ENCODE results near the gene ARHGAP42.
"Not testable (repeated sequence)": the region's sequence is repeated elsewhere in the genome, so short reads cannot be mapped to it uniquely, and the experiment has no call there.

The ARHGAP42 gene

GRCh38 chr11:100984668-100985067, 297.6 kb downstream of the ARHGAP42 start:
- no peak for DNase-seq

- DNase-seq: no peak
These were observed 303.8 kb downstream of the ARHGAP42 start for GRCh38 chr11:100990931-100991330.

GRCh38 chr11:100991541-100991940, 304.5 kb downstream of the ARHGAP42 start:
- DNase-seq: no peak

GRCh38 chr11:100994966-100995365, 307.9 kb downstream of the ARHGAP42 start:
- DNase-seq: no peak

DNA sequence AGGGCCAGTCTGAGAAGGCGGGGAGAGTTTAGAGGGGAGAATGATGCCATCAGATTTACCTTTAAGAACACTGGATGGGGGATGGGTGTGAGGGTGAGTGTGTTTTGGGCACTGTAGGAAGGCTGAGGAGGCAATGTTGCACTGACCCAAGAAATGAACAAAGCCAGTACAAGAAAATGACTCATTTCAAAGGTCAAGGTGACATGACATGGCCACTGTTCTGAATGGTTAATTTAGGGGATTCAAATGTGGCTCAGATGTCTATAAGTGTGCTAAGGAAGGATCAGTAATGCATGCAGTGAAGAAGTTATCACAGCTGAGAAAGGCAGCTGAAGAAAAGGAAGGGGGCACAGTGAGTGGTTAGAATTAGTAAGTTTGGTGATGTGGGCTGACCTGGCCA, 312.7 kb downstream of the ARHGAP42 start:
- DNase-seq: no peak

DNA sequence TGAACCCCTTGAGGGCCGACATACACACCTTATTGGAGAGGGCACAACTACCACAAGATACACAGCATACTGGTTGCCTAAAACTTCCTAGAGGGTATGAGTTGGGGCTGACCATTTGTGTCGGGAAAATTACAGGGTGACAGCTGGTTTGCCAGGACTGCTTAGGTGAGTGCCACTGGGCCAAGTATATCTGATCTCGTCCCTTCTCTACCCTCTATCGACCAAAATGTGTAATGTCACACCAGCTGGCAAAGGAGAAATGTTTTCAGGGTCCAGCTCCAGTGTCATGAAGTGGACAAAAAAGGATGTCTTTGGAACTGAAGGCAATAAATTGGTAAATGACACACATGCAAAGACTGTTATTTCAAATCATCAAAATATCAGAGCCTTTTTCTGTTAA, 316.4 kb downstream of the ARHGAP42 start:
- DNase-seq: no peak

DNA sequence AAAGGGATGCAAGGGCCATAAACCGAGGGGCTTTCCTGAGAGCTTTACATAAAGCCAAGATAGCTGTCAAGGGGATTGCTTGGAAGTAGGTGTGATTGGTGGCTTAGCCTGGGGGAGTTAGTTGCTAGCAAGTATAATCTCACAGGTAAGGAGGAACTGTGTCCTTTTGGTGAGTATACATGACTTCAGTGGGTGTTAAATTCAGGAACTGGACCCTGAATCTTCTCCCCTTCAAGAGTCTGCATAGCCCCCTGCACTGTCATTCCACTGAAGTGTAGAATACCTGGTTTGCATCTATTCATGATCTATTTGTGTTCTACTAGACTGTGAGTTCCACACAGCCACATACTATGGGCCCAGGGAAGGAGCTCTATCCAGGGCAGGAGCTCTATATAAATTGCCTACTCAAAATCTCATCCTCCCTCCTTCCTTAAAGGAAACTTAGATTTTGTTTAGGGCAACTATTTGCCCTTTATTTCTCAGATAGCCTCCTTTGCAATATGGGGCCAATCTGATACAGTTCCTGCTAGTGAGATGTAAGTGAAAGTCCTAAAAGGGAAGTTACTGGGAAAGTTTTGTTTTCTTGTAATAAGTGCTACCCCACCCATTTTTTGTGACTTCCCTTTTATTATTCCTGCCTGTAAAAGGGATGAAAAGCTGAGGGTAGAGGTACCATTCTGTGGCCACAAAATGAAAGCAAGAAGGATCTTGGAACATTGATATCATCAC, 322.0 kb downstream of the ARHGAP42 start:
- DNase-seq: no peak

DNA sequence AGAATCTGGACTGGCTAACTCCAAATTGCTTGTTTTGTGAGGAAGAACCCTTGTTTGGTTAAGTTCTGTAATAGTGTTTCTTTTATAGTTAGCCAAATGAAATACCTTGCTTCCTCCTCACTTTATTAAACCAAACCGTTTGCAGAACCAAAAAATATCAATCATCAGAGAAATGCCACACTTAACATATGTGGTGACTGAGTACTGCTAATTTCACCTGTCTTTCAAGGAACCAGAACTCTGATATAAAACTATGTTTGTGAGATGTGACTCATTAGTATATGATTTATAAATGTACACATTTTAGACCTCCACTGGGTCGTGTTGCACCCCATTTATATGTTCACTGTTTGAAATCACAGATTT, 322.6 kb downstream of the ARHGAP42 start:
- no peak for DNase-seq

DNA sequence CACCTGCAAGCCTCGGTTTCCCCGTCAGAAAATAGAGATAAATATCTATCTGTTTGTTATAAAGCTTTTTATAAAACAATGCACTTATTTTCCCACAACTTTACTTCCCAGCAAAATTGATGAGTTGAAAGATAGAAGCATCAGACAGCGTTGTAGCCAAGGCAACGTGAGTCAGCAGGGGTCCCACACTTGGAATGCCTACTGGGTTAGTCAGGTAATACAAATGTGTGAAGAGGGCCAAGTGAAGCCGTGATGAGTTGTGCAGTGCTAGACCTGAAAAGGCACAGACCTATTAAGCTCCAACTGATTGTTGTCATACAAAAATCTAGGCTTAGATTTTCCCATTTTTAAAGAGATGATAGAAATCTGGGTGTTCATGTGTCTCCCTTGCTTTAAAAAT, 323.8 kb downstream of the ARHGAP42 start:
- DNase-seq: no peak

DNA sequence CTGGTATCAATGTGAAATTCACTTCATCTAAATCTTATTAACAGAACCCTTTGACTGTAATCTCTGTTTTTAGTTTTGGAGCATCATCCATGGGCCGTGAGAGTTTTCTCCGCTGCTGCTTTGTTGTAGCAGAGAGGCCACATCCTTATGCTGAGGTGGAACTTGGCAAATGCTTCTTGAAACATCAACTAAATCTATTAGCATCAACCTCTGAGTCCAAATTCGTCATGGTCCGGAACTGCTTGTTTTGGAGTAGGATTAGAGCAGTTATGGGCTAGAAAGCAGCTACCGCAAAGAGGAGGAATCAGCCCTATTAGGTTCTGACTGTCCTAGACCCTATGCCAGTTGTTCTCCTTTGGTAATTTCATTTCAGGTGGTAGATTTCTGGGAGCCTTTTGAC, 324.8 kb downstream of the ARHGAP42 start:
- DNase-seq: no peak

DNA sequence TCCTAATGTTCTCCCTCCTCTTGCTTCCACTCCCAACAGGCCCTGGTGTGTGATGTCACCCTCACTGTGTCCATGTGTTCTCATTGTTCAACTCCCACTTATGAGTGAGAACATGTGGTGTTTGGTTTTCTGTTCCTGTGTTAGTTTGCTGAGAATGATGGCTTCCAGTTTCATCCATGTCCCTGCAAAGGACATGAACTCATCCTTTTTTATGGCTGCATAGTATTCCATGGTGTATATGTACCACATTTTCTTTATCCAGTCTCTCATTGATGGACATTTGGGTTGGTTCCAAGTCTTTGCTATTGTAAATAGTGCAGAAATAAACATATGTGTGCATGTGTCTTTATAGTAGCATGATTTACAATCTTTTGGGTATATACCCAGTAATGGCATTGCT, 326.6 kb downstream of the ARHGAP42 start:
- not testable (repeated sequence) for DNase-seq

GRCh38 chr11:101014600-101015285, 327.7 kb downstream of the ARHGAP42 start:
- DNase-seq: no peak

DNA sequence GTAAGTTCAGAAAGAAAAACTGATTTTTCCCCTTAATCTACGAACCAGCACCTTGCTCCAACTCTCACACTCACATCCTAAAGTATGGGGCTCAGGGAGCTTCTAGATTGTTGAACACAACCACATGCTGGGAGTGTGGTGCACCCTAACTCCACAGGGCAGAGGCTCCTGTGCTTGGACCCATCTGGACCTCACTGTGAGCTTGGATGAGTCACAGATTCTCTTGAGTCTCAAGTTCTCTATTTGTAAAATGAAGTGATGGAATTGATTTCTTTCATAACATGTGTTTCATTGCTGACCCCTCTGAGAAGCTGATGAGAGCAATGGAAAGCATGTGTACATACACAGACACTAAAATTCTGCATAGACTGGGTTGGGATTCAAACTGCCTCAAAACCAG, 332.8 kb downstream of the ARHGAP42 start:
- no peak for DNase-seq

GRCh38 chr11:101022256-101022655, 335.2 kb downstream of the ARHGAP42 start:
- no peak for DNase-seq

DNA sequence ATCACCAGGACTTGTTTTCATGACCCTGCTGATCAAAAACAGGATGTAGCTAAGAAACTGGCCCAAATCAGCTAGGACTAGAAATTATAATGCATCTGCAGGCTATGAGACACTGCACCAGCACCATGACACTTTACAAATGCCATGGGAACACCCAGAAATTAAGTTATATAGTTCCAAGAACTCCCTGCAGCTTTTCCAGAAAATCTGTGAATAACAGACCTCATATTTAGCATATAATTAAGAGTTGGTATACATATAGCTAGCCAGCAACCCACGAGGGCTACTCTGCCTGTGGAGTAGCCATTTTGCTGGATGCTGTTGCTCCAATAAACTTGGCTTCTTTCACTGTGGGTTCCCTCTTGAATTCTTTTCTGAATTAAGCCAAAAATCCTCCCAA, 341.6 kb downstream of the ARHGAP42 start:
- DNase-seq: no peak

DNA sequence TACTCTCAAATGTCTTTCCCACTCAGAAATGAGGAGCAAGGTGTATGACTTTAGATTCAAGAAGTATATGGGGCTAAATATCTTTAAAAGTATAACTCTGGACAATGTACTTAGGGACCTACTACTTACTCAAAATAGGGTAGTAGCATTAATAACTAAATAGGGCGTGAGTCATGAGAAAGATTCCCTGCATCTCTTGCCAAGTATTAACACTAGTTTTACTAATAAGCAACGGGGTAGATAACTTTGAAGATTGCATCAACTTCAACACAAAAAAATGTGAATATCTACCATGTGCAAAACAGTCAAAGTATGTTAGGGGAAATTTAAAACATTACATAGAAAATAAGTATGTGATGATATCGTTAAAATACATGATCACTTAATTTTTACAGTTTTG, 342.9 kb downstream of the ARHGAP42 start:
- no peak for DNase-seq

DNA sequence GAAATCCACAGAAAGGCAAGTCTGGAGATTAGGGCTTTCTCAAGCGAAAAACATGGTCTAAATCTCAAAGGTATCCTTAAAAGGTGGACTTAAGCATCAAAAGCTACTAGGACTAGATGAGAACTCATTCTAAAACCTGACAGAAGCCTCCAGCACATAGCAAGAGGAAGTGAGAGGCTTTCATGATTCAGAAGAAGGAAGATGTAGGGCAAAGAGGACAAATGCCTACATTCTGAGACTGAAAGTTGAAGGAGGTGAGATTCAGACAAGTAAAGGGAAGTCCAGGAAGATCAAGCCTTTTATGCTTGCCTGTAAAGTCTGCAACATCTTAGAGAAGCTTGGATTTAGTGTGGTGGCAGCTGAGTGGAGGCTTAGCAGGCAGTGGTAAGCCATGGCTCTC, 343.6 kb downstream of the ARHGAP42 start:
- DNase-seq: no peak

GRCh38 chr11:101031713-101032112, 344.6 kb downstream of the ARHGAP42 start:
- no peak for DNase-seq

DNA sequence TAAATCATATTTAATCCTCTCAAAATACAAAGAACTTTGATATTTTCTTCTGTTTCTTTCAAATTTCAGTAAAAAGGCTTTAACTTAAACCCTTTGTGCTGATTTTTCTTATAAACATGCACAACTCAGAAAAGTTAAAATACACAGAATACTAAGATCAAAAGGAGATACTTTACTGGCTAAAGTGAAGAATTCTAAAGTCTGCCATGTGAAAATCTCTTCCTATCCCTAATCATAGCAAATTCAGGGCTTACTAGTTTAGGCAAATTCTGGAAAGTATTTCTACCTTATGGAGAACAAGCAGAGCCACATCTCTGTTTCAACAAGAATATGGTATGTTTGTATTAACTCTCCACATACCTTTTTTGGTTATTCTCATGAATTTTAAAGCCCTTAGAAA, 345.9 kb downstream of the ARHGAP42 start:
- no peak for DNase-seq

DNA sequence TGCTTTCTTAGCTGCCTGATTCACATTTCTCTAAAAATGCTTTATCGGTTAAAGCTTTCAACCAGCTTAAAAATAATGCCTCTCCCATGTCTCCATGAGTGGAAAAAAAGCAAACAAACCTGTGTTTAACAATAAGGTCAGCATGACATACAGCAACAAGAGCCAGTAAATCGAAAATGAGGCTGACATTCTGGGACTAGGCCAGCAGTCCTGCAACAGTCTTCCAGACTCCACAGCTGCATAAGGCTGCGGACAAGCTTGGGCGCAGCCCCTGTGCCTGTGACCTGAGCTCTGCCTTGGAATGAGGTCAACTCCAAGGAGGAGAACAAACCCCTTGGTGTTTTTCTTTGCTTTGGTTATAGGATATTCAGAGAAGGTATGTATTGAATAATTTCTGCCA, 347.0 kb downstream of the ARHGAP42 start:
- DNase-seq: no peak

- no peak for DNase-seq
These were observed 348.8 kb downstream of the ARHGAP42 start for GRCh38 chr11:101035872-101036271.
